Stimulated activated CD4-positive, alpha-beta T cell treated with anti-CD3 and anti-CD28 coated beads, Interleukin-2, amount 100 ng/mL, for 4 hours (primary cell): ENCODE results near the gene DUSP2.

Source experiments
- DNase-seq: peaks from one replicate; pipeline ENCODE4 v3.0.0-alpha.2; 2020; ENCODE audit warnings: low read depth

DUSP2 gene

GRCh38 chr2:96145036-96145847 is at the start of gene DUSP2:
Gene DUSP2 (minus strand): TSS chr2:96145440. CDS start chr2:96145354, 86 bp downstream.
- peak; percentile 94 for DNase-seq

DNA sequence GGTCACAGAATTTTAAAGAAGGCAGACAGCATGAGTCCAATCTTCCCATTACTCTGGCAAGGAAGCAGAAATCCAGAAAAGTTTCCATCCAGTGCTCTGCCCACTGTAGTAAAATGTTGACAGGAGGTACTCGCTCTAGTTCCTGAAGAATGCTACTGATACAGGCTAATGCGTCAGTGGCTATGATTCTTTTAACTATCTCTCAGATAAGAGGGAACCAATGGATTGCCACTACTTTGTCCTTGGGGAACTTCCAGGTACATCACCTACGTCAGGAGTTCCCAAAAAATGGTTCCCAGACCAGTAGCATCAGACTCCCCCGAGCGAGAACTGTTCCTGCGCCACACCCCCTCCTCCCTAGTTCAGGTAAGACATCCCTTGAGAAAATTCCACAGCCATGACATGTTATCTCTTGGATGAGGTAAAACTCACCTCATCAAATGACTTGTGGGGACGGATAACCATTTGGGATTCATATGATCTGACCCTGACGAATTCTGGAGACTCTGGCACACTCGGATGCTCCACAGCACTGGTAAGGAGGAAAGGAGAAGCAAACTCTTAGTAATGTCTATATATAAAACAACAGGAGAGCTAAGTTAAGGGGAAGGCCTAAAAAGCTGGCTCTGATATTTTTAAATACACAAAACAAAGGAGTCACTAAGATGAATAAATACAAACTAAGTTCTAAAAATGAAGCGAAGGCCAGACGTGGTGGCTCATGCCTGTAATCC is 46.9 kb upstream of the DUSP2 start:
- DNase-seq = no peak

- no peak for DNase-seq
Measured at GRCh38 chr2:96188821-96189526, 43.7 kb upstream of the DUSP2 start.

GRCh38 chr2:96186562-96186961 is 41.3 kb upstream of the DUSP2 start:
- DNase-seq = no peak

- no peak for DNase-seq
Measured at GRCh38 chr2:96185516-96185915, 40.3 kb upstream of the DUSP2 start.

GRCh38 chr2:96184989-96185388 is 39.7 kb upstream of the DUSP2 start:
- DNase-seq = no peak

DNA sequence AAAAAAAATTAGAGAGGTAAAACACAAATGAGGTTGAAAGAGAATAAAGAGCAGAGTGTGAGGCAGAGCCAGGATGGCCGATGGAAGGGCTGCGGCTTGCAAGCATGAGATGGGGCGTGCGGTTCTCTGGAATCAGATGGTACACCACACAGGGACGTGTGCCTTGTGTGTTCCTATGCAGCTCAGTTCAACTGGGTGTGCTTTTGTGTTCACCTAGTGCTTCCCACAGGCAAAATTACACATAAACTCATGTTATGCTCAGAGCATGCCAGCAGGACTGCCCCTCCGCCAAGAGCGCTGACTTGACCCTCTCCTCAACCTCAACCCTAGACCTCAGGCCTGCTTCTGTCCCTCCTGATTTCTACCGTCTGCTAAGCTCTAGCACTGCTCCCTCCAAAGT is 38.9 kb upstream of the DUSP2 start:
- no peak for DNase-seq

GRCh38 chr2:96181529-96181928 is 36.3 kb upstream of the DUSP2 start:
- no peak for DNase-seq

DNA sequence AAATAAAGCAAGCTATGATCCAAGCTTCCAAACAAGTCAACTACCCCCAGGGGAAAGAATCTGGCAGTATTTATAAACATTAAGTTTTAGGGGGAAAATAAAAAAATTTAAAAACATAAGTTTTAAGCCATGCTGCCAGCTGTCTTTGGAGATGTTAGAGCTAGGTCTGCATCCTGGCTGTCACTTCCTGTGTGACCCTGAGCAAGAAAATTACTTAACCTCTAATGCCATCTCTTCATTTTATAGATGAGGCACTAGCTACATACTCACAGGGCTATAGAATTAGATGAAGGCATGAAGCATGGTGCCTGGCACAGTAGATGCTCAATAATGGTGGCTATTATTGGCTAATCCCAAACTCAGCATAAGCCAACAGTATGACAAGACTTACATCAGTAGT is 35.3 kb upstream of the DUSP2 start:
- no peak for DNase-seq

GRCh38 chr2:96180002-96180401 is 34.8 kb upstream of the DUSP2 start:
- DNase-seq = no peak

DNA sequence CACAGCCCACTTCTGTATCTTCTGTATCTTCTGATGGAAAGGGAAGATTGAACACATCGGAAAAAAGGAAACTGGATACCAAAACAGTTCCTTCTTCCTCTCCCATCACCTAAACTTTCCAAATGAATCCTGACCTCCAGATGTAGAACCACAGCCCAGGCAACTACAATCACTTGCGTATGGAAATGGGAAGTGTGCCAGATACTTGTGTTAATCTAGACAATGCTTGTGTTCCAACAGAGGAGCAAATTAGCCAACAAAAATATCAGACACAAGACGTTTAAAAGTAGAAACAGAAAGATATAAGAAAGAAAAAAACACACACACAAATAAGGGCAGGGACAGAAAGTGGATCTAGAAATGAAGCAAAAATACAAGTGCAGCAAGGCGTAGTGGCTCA is 31.4 kb upstream of the DUSP2 start:
- DNase-seq = no peak

- DNase-seq = no peak
Measured at GRCh38 chr2:96175951-96176350, 30.7 kb upstream of the DUSP2 start.

- DNase-seq = peak; percentile 76
Measured at GRCh38 chr2:96174251-96175144, 29.3 kb upstream of the DUSP2 start.

DNA sequence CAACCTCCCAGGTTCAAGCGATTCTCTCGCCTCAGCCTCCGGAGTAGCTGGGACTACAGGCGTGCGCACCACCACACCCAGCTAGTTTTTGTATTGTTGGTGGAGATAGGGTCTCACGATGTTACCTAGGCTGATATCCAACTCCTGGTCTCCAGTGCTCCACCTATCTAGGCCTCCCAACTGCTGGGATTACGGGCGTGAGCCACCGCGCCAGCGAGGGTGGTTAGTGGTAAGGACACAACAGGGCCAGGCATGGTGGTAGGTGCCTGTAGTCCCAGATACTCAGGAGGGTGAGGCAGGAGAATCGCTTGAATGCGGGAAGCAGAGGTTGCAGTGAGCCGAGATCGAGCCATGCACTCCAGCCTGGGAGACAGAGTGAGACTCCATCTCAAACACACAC is 26.6 kb upstream of the DUSP2 start:
- no peak for DNase-seq

- no peak for DNase-seq
Measured at GRCh38 chr2:96170626-96171025, 25.4 kb upstream of the DUSP2 start.

- DNase-seq = no peak
Measured at GRCh38 chr2:96169868-96170507, 24.7 kb upstream of the DUSP2 start.

GRCh38 chr2:96167407-96168013 is 22.3 kb upstream of the DUSP2 start:
- DNase-seq = no peak

GRCh38 chr2:96164459-96165184 is 19.4 kb upstream of the DUSP2 start:
- peak; percentile 40 for DNase-seq

GRCh38 chr2:96163768-96164429 is 18.7 kb upstream of the DUSP2 start:
- DNase-seq = peak; percentile 89

GRCh38 chr2:96163415-96163767 is 18.2 kb upstream of the DUSP2 start:
- DNase-seq = no peak
